ENCODE measurements around the gene PRR7.

Gene PRR7

DNA sequence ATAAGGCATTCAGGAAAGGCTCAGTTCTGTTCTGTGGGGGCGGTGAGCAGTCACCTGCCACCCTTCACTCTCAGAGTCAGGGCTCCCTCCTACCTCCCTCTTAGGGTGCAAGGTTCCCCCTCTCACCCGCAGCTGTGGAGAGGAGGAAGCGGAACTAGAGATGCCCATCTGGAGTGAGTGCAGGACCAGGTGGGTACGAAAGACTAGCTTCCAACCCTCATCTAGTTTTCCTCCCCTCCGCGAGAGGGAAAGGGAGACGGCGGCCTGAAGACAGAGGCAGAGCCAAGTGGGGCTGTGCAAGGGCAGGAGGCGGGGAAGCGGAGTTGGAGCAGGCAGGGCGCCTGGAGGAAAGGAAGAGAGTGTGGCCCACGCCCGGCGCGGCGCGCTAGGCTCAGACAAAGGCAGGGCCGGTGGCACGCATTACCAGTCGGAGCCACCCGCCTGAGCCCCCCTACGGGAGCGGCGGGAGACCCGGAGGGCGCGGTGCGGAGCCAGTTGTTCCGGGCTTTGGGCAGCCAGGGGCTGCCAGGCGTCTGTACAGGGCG is 7.3 kb downstream of the PRR7 start:
- no peak for DNase-seq

DNA sequence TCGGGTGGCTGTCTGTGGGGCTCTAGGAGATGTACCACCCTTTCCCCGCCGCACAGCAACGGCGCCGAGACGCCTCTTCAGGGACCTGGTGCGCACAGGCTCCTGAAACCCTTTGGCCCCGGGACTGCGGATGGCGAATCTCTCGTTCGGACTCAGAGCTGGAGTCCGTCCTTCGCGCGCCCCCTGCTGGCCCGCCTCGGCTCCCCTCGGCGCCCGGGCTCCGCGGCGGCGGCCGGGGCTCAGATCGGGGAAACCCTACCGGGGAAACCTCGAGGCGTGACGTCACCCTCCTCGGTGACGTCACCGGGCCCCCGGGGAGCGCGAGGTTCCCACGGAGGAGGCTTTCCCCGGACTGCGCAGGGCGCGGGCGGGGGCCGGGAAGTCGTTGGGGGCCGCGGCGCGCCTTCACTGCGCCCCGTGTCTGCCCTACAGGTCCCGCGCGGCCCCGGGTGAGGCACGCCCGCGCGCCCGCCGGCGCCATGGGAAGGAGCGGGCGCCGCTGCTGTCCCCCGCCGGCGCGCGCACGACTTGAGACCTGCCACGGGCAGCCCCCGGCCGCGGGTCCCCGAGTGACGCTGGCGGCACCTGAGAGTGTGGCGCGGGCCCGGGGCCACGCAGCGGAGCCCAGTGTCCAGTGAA is 7.9 kb downstream of the PRR7 start:
- DNase-seq: peak; percentile 98

DNA sequence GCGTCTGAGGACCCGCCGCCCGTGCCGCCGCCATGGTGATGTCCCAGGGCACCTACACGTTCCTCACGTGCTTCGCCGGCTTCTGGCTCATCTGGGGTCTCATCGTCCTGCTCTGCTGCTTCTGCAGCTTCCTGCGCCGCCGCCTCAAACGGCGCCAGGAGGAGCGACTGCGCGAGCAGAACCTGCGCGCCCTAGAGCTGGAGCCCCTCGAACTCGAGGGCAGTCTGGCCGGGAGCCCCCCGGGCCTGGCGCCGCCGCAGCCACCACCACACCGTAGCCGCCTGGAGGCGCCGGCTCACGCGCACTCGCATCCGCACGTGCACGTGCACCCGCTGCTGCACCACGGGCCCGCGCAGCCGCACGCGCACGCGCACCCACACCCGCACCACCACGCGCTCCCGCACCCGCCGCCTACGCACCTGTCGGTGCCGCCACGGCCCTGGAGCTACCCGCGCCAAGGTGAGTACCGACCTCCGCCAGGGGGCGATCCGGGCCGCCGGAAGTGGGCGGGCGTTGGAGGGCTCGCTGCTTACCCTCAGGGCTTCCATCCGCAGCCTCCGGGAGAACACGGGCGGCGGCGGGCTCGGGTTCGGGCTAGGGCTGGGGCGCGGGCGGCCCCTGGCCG is 8.5 kb downstream of the PRR7 start:
- DNase-seq: peak; percentile 94

DNA sequence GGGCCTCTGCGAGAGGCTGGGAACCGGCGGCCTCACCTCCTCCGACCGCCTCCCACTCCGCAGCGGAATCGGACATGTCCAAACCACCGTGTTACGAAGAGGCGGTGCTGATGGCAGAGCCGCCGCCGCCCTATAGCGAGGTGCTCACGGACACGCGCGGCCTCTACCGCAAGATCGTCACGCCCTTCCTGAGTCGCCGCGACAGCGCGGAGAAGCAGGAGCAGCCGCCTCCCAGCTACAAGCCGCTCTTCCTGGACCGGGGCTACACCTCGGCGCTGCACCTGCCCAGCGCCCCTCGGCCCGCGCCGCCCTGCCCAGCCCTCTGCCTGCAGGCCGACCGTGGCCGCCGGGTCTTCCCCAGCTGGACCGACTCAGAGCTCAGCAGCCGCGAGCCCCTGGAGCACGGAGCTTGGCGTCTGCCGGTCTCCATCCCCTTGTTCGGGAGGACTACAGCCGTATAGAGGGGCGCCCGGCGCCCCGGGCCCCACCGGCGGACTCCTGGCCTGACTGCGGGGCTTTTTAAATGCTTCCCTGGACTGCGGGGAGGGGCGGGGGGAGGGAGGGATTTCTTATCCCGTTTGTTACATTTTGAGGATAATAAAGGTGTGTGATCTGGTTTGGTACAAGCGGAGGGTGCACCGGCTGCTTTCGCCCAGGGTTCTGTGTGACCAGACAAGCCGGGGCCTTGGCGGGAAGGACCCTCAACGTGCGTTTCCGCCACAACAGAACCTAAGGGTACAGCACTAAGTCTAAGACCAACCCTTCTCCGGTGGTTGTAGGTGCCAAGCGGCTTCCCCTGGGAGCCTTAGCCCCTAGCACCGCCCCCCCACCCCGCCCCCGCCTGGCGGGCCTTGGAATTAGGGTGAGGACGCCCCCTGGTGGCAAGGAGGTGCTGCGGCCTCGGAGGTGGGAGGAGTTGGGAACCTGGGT is 9.3 kb downstream of the PRR7 start:
- peak; percentile 89 for DNase-seq

DNA sequence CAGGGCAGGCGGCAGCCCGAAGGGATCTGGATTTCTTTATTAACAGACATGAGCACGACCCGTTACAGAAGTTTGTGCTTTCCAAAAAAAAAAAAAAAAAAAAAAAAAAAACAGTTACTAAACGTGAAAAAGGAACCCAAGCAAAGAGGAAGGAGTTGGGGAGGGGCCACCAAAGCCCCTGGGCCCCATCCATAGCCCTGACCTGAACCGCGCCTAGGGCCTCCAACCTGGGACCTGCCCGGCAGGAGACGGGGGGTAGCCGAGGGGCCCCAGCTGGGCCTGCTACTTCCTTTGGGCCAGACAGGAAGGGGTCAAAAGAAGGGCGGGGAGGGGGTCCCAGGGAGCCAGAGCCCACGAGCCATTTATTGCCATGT is 10.0 kb downstream of the PRR7 start:
- DNase-seq: no peak

DNA sequence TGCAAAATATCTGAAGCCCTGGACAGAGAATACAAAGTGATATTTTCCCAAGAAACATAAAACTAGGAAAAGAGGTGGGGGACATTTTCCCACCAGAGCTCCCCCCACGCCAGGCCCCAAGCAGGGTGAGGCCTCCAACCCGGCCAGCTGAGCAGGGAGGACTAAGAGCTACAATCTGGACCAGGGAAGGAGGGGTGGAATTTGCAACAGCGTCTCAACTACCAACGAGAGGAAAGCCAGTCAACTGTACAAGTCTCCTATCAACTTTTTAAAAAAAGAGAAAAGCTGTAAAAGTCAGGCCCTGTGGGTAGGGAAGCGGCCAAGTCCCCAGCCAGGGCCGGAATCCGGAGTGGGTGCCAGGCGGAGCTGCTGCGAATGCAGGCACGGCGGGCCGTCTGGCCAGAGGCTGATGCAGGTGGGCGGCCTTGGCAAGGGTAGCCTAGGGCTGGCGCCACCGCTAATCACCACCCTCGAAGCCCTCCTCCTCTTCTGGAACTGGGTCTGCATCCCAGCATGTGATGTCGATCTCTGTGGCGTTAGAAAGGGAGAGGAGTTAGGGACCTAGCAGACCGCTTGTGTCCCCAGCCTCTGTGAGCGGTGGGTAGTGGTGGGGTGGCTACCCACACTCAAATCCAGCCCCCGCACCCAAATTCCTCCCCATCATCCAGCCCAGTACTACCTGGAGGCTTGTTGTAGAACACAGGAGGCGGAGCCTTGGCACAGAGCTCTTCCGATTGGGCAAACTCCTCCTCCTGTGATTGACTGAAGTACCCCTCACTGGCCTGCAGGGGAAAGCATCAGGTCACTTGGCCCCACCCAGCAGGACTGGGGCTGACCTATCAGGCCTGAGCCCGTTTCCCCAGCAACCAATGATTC is 10.6 kb downstream of the PRR7 start:
- peak; percentile 91 for DNase-seq

DNA sequence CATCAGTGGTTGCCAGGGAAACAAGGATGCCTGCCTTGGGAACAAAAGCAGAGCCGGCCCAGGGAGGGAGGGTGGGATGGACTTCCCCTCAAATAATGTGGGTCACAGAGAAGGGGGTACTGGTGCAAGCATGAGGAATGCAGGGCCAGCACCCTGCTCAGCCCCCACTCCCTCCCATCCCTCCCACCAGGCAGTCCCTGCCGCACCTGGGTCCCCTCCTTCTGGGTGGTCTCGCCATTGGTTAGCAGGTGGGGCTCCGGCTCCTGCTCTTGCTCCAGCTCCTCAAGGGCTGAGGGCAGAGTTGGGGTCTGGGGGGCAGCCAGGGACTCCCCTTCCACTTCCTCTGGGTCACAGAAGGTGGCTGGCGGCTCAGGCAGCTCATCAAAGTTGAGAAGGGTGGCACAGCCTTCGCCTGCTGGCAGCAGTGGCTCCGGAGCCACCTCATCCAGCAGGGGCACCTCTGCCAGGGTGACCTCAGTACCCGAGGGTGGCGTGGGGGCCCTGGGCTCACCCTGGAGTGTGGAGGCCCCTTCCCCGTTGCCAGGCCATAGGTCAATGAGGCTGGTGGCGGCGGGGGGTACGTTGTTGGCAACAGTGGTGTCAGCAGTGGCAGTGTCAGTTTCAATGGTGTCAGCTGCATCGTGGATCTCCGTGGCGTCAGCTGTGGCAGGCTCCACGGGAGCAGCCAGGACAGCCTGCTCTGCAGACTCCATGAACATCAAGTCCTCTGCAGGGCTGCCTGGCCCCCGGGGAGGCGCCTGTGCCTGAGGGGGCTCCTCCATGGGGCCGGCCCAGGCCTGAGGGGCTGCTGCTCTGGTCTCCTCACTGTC is 11.5 kb downstream of the PRR7 start:
- DNase-seq: no peak

DNA sequence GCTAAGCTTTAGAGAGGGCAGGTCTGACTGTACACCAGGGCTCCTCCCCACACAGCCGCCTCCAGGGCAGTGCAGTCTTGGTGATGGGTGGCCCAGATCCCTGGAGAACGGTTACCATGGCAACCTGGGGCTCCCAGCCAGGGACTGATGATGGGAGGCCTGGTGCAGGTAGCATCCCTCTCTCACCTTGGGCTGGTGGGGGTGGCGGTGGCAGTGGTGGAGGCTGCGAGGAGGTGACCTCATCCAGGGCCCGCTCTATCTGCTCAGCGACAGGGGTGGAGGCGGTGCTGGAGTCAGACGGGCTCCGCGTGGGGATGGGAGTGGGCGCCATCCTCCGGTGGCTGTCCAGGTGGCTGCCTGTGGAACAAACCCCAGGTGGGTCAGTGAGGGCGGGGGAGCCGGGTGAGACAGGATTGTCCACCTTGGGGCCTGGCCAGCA is 12.3 kb downstream of the PRR7 start:
- peak; percentile 43 for DNase-seq

DNA sequence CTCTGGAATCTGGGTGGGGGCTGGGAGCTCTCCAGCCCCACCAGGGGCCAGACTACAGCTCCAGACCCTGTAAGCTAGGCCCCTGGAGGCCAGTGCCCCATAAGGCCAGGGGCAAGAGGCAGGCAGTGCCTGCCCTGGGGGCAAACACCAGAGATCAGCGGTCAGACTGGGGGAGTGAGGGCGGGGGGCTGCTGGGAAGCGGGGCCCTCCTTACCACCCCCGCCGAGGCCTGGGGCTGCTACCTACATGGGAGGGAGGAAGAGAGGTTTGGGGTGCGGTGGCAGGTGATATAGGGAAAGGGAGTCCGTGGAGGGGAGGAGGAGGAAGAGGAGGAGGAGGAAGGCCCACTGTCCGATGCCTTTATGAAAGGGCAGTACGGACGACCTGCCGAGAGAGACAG is 12.7 kb downstream of the PRR7 start:
- no peak for DNase-seq

DNA sequence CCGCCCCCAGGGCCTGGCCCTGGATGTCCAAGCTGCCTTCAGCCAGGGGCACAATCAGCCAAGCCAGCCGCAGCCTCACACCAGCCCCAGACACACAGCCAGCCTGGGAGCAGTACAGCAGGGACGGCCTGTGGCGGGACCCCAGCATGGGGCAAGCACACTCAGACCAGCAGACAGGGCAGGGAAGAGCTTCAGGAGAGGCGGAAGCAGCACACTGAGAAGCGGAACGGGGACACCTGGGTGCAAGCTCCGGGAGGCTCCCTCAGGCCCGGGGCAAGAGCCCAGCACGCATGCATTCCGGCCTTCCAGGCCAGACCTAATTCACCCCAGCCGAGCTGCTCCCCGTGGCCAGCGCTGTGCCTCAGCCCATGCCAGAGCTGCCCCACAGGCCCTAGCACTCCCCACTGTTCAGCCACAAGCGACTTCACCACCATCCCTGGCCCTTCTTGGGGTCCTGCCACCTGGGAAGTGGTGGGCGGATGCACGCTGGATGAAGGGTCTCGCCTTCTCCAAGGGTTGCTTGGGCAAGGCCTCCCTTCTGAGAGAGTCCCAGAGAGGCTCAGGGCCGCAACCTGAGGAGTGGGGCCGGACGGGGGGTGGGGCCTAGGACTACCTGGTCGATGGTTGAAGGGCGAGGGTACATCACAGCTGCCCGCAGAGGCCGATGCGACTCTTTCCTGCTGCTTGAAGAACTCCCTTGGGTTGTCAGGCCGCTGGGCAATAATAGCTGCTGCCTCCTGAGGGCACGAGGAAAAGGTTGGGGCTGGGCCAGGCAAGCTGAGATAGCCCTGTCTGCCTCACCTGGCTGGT is 13.4 kb downstream of the PRR7 start:
- DNase-seq: no peak

DNA sequence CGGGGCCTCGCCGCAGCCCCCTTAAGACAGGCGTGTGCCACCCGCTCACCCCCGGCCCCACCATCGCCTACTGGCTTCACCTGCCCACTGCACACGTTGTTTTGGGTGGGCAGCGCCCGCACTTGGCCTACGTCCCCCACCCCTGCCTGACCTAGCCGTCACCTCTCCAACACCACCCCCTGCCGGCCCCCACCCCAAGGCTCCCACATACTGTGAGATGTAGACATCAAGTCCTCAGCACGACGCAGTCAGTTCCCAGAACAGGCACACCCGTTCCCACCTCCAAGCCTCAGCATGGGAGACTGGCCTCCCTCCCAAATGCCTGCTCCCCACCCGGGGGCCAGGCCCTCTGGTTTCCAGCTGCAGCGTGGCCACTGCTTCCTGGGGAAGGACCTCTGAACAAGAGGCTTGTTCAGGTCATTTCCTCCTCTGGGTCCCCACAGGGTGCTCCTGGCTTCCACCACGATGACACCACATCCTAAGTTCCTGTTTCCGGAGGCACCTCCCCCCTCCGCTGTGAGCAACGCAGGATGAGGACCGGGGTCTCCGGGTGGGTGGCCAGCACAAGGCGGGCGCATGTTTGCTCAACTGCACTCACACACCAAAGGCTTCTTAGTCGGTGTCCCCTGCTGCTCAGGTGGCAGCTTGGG is 15.5 kb downstream of the PRR7 start:
- DNase-seq: no peak

DNA sequence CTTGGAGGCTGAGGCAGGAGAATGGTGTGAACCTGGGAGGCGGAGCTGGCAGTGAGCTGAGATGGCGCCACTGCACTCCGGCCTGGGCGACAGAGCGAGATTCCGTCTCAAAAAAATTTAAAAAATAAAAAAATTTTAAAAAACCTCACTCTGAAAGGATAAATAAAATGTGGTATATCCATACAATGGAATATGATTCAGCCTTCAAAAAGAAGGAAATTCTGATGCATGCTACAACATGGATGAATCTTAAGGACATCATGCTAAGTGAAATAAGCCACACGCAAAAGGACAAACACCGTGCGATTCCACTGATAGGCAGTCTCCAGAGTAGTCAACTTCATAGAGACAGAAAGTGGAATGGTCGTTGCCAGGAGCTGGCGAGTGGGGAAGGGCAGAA is 18.4 kb downstream of the PRR7 start:
- no peak for DNase-seq

DNA sequence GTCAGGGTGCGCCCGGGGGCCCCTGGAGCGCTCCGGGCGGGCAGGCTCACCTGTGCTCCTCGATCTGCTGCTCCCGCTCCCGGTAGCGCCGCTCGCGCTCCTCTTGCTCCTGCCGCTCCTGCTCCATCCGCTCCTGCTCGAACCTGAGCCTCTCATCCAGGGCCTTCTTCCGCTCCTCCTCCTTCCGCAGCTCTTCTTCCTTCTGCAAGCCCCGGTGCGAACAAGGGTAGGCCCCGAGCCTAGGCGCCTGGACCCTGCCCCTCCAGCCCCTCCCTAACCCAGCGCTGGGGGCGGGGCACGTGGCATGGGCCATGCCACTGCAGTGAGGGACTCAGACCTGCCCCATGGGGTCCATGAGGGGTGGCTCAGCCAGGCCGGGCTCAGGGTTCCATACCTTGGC is 20.2 kb downstream of the PRR7 start:
- DNase-seq: no peak

DNA sequence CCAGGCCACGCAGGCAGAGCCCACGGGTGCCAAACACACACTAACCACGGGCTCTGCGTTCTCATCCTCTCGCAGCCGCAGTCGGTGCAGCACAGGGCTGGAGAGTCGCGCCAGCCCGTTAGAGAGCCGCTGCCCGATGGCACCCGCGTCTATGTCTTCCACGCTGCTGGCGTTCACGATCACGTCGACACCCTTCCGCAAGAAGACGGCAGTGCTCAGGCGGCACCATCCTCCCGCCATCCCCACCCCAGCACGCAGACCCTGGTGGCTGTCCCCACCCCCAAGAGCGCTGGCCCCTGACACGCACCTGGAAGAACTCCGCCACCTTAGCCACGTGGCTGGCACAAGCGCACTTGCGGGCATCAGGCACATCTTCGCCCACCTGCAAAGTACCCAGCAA is 20.8 kb downstream of the PRR7 start:
- no peak for DNase-seq

DNA sequence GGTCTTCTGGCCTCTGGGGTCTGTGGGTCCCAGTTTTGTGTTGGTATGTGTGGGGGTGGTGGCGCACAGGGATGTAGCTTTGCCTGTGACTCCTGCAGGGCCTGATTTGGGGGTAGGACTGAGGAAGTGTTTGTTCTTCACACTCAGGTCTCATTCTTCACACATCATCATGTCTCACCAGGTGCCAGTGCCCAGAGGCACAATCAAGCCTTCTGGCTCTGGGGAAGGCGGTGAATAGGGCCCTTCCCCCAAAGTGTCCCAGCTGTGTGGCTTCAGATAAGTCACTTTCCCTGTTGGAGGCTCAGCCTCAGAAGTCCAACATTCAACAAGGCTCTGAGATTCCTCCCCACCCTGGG is 21.7 kb downstream of the PRR7 start:
- DNase-seq: no peak

DNA sequence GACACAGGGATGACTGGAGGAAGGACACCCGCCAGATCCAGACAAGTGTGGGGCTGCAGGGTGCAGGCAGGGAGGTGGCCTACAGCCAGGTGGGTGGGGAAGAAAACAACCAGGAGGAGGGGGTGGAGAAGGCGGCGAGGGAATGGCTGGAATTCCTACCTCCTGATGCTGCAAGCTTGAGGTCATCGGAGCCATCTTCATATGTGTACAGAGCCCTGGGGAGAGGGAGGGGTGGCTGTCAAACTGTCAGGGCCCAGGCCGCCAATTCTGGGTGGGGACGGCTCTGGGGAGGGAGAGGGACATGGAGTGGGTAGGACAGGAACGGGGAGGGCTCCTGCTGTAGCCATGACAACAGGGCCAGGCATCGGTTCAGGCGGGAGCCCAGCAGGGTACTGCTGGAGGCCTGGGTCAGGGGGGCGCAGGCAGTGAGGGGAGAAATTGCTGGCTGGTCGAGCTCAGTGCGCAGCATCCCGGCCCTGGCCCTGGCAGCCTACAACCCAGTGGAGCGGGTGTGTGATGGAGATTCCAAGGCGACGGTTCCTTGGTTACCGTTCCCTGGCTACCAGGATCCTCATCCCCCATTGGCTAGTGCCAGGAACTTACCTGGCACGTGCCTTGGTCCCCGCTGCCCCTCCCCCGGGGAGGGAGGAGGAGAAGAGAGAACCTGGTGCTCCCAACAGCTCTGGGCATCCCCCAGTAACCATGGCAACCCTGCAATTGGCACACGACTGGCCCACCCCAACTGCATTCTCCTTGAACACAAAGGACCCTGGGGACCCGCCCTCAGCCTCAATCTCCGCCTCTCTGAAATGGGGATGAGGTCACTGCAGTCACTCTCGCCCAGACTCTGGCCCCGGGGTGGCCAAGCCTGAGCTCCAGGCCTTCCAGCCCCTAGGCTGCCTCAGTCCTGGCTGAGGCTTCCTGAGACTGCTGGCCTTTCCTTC is 22.3 kb downstream of the PRR7 start:
- peak; percentile 65 for DNase-seq

DNA sequence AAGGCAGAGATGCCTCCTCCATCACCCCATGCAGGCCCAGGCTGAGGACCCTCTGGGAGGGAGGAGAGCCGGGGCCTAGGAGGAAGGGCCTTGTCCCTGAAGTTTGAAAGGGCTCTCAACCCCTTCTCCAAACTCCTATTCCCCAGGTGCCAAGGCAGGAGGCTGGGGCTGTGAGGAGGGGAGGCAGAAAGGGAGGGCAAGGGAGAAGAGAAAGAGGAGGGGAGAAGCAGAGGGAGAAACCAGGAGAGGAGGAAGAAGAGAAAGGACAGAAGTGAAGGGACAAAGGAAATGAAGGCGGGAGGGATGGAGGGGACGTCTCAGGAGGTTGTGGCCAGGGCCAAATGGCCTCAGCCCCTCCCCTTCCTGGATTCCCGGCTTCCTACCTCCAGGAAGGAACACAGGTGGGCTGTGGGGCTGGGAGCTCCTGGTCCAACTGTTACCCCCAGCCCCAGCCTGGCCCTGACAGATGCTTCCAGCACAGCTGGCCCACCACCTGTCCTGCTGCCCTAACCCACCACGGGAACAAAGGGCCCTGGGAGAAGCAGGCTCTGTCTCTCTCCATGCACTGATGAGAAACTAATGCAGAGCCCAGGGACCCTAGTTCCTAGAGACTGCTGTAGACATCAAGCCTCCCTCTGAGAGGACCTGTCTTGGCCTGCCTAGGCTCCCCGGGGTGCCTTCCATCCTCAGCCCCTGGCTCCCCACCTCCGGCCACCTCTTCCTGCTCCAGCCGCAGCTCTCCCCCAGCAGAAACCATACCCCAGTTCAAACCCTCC is 23.3 kb downstream of the PRR7 start:
- no peak for DNase-seq

All from retina (tissue), 1 donor.